ENCODE measurements around the gene CCDC88A. TPM values are rescaled to one million over a fixed set of nuclear protein-coding genes. Genes with fewer than 3 reads are reported as not detected.

The CCDC88A gene
- total and polyA plus RNA-seq, 3 donors from 2014 or later: 26.5 to 180 (median 121) TPM

GRCh38 chr2:55441280-55441892 is 21.7 kb upstream of the CCDC88A start:
- no peaks in the 10 kb centered on the region for H3K4me1 ChIP-seq
- no peaks in the 10 kb centered on the region for H3K27me3 ChIP-seq
- no peaks in the 10 kb centered on the region for H3K36me3 ChIP-seq (ENCODE audit: low read depth, missing control alignments)
- no peak overlapping the region for H3K4me3 ChIP-seq
- intact Hi-C loops (cut with DNase I; ENCODE audit: low total_unique reads): no loop called here
- no peak for DNase-seq
- H3K9me3 ChIP-seq: no peaks in the 10 kb centered on the region
- 67 to 85% methylated on average over 4 of the region's 4 CpGs for WGBS, 2 donors
- no peak overlapping the region for H3K27ac ChIP-seq
- TF ChIP-seq POLR2A (IDR thresholded peaks at IDR 0.05): no peak
- TF ChIP-seq, protein P1, sequence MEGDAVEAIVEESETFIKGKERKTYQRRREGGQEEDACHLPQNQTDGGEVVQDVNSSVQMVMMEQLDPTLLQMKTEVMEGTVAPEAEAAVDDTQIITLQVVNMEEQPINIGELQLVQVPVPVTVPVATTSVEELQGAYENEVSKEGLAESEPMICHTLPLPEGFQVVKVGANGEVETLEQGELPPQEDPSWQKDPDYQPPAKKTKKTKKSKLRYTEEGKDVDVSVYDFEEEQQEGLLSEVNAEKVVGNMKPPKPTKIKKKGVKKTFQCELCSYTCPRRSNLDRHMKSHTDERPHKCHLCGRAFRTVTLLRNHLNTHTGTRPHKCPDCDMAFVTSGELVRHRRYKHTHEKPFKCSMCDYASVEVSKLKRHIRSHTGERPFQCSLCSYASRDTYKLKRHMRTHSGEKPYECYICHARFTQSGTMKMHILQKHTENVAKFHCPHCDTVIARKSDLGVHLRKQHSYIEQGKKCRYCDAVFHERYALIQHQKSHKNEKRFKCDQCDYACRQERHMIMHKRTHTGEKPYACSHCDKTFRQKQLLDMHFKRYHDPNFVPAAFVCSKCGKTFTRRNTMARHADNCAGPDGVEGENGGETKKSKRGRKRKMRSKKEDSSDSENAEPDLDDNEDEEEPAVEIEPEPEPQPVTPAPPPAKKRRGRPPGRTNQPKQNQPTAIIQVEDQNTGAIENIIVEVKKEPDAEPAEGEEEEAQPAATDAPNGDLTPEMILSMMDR (IDR thresholded peaks at IDR 0.05): no peak

- Histone ChIP-seq H3K27ac (no peak overlapping the region), H3K9me3 (no peaks in the 10 kb centered on the region), H3K4me3 (no peak overlapping the region), H3K36me3 (ENCODE audit: low read depth, missing control alignments) (no peaks in the 10 kb centered on the region), H3K4me1 (no peaks in the 10 kb centered on the region), H3K27me3 (no peaks in the 10 kb centered on the region)
- intact Hi-C loops (cut with DNase I; ENCODE audit: low total_unique reads): no loop called here
- DNase-seq: no peak
- 94 to 100% methylated on average over 1 of the region's 1 CpG for WGBS, 2 donors
- TF ChIP-seq, protein P1 (IDR thresholded peaks at IDR 0.05): no peak
- TF ChIP-seq POLR2A (IDR thresholded peaks at IDR 0.05): no peak
Observed at GRCh38 chr2:55439101-55439397, 19.4 kb upstream of the CCDC88A start.

GRCh38 chr2:55438391-55439100 is 18.9 kb upstream of the CCDC88A start:
- Histone ChIP-seq H3K27ac (no peak overlapping the region), H3K9me3 (no peaks in the 10 kb centered on the region), H3K27me3 (no peaks in the 10 kb centered on the region), H3K4me3 (no peak overlapping the region), H3K4me1 (no peaks in the 10 kb centered on the region), H3K36me3 (ENCODE audit: low read depth, missing control alignments) (no peaks in the 10 kb centered on the region)
- intact Hi-C loops (cut with DNase I; ENCODE audit: low total_unique reads): no loop called here
- DNase-seq: no peak
- TF ChIP-seq, protein P1 (IDR thresholded peaks at IDR 0.05): no peak
- no peak for TF ChIP-seq POLR2A (IDR thresholded peaks at IDR 0.05)
- 84 to 88% methylated on average over 6 to 8 of the region's 8 CpGs for WGBS, 2 donors

DNA sequence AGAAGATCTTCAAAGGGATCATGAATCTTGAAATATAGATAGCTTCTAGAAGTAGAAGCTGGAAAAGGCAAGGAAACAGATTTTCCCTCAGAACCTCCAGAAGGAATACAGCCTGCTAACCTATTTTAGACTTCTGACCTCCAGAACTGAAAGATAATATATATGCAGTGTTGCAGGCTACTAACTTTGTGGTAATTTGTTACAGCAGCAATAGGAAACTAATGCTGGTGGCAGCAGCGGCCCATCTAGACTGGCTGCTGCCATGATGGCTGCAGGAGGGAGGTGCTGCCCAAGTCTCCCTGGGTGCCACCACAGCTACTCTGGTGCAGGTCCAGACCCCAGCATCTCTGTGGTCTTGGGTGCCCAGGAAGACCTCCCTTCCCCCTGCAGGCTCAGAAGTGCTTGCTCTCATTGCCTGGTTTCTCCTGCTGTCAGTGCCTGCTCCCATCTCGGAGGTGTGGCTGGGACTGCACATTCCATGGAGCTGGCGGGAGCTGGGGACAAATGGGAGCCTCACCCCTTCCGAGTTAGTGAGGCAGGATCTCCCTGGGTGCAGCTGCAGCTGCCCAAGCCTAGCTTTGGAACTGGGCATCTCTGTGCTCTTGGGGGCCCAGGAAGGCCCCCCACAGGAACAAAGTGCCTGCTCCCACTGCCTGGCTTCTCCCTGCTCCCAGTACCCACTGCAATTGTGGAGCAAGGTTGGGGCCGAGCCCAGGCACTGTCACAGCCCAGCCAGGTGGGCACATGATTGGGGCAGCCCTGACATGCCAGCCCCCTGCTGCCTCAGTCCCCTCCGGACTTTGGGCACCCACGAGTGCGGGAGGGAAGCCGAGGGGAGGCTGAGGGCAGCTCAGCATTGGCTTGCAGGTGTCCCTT is 18.1 kb upstream of the CCDC88A start:
- no peaks in the 10 kb centered on the region for H3K36me3 ChIP-seq (ENCODE audit: low read depth, missing control alignments)
- DNase-seq: no peak
- no peaks in the 10 kb centered on the region for H3K9me3 ChIP-seq
- WGBS, 2 donors: 93 to 100% methylated on average over 1 to 9 of the region's 9 CpGs
- no peak overlapping the region for H3K27ac ChIP-seq
- intact Hi-C loops (cut with DNase I; ENCODE audit: low total_unique reads): no loop called here
- no peak overlapping the region for H3K4me3 ChIP-seq
- no peaks in the 10 kb centered on the region for H3K27me3 ChIP-seq
- TF ChIP-seq, protein P1 (IDR thresholded peaks at IDR 0.05): no peak
- TF ChIP-seq POLR2A (IDR thresholded peaks at IDR 0.05): no peak
- H3K4me1 ChIP-seq: no peaks in the 10 kb centered on the region

Measured in testis (tissue), 3 donors.